Gastroesophageal sphincter (tissue), 4 donors: ENCODE measurements around the gene TSTD2. TPM values are rescaled to one million over a fixed set of nuclear protein-coding genes. Genes with fewer than 3 reads are reported as not detected.

Source experiments
- ATAC-seq: fragments of 150-250 bp; one replicate; pipeline ENCODE4 v1.9.1; 2016; ENCODE audit warnings: mild to moderate bottlenecking, moderate library complexity
- H3K27ac ChIP-seq, 4 donors: fragments of 200-600 bp; sonication (generic) in 3 of 4; 1 replicate in 3 of 4; 2 replicates in 1 of 4; pipeline ENCODE4 v1.5.1; 2016 to 2019
- H3K27me3 ChIP-seq: fragments of 200-600 bp; sonication (generic); one replicate; pipeline ENCODE4 v1.5.1; 2019
- H3K36me3 ChIP-seq, 2 donors: fragments of 200-600 bp; sonication (generic); one replicate each; pipeline ENCODE4 v1.5.1; 2019; ENCODE audit warnings: control low read depth in 1 of 2
- H3K4me1 ChIP-seq, 3 donors: fragments of 200-600 bp; sonication (generic); 1 replicate in 2 of 3; 2 replicates in 1 of 3; pipeline ENCODE4 v1.5.1; 2016 to 2019; ENCODE audit warnings: control low read depth in 2 of 3
- H3K4me3 ChIP-seq, 2 donors: fragments of 200-600 bp; sonication (generic); one replicate each; pipeline ENCODE4 v1.5.1; 2019; ENCODE audit warnings: mild to moderate bottlenecking in 1 of 2, moderate library complexity in 1 of 2
- H3K9me3 ChIP-seq, 3 donors: fragments of 200-600 bp; sonication (generic); one replicate each; pipeline ENCODE4 v1.5.1; 2017 to 2019; ENCODE audit warnings: control low read depth in 2 of 3
- CTCF ChIP-seq, 4 experiments: fragments of 200-600 bp in 2 of 4; fragments of 450-650 bp in 2 of 4; sonication (generic) in 1 of 4; IDR thresholded peaks; one replicate each; pipeline ENCODE4 v1.5.1; 2017 to 2019; ENCODE audit warnings: antibody characterized with exemption in 4 of 4, mild to moderate bottlenecking in 2 of 4, moderate library complexity in 2 of 4
- EP300 ChIP-seq: sonication (generic); formaldehyde crosslinking; IDR thresholded peaks from one replicate; pipeline ENCODE4 v1.6.1; 2017; ENCODE audit warnings: antibody characterized with exemption, mild to moderate bottlenecking
- POLR2A ChIP-seq, 2 donors: fragments of 450-650 bp; IDR thresholded peaks; one replicate each; pipeline ENCODE4 v1.6.1; 2017; ENCODE audit warnings: antibody characterized with exemption in 2 of 2, mild to moderate bottlenecking in 2 of 2, moderate library complexity in 1 of 2
- POLR2AphosphoS5 ChIP-seq: sonication (generic); formaldehyde crosslinking; IDR thresholded peaks from one replicate; pipeline ENCODE4 v1.6.1; 2017; ENCODE audit warnings: antibody characterized with exemption
- WGBS, 2 donors: methylation state at CpG; one replicate each; pipeline ENCODE4 v1.1.5; 2018; ENCODE audit warnings: low coverage in 1 of 2; 5-methylcytosine and 5-hydroxymethylcytosine counted together
- total RNA-seq, 4 donors: library from RNA; depleted of rRNA; stranded (reverse); fragments of >200 nt; gene quantifications; one replicate each; pipeline ENCODE4 v1.1.0, GENCODE V29; 2016

The TSTD2 gene
- total RNA-seq, 4 donors from 2014 or later = 20.0 to 33.8 (median 30.8) TPM

DNA sequence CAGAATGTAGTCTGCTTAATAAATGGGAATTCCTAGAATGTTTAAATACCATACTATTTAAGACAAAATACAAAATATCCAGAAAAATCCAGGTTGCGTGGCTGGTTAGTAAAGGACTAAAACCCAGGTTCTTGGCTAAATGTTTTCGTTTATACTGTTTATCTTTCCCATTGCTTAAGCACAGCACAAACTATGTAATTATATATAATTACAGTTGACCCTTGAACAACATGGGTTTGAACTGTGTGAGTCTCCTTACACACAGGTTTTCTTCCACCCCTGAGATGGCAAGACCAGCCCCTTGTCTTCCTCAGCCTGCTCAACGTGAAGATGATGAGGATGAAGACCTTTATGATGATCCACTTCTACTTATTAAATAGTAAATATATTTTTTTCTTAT lies 39.2 kb upstream of the TSTD2 start:
- Histone ChIP-seq H3K27ac (no peak overlapping the region), H3K4me1 (peaks cover 0 to 6% (median 0%) of the 10 kb centered on the region in 3 donors), H3K36me3 (peaks cover 20 to 98% of the 10 kb centered on the region in 2 donors), H3K27me3 (no peaks in the 10 kb centered on the region), H3K9me3 (no peaks in the 10 kb centered on the region), H3K4me3 (no peak overlapping the region)
- ATAC-seq = no peak
- TF ChIP-seq CTCF (IDR thresholded peaks at IDR 0.05) (no peak), POLR2AphosphoS5 (no peak), POLR2A (IDR thresholded peaks at IDR 0.05) (no peak), EP300 (no peak)
- 83 to 85% methylated on average over 3 of the region's 3 CpGs for WGBS, 2 donors

GRCh38 chr9:97670586-97670985 lies 37.4 kb upstream of the TSTD2 start:
- TF ChIP-seq CTCF (IDR thresholded peaks at IDR 0.05) = no peak
- no peak for TF ChIP-seq EP300
- no peak for TF ChIP-seq POLR2AphosphoS5
- TF ChIP-seq POLR2A (IDR thresholded peaks at IDR 0.05) = no peak
- no peaks in the 10 kb centered on the region for H3K9me3 ChIP-seq
- H3K4me1 ChIP-seq = peaks cover 0 to 6% (median 0%) of the 10 kb centered on the region in 3 donors
- ATAC-seq = no peak
- H3K27me3 ChIP-seq = no peaks in the 10 kb centered on the region
- peaks cover 21 to 100% of the 10 kb centered on the region in 2 donors for H3K36me3 ChIP-seq
- no peak overlapping the region for H3K4me3 ChIP-seq
- WGBS, 2 donors = 52 to 54% methylated on average over 3 of the region's 3 CpGs
- no peak overlapping the region for H3K27ac ChIP-seq

GRCh38 chr9:97668485-97668884 lies 35.3 kb upstream of the TSTD2 start:
- no peak for ATAC-seq
- H3K4me1 ChIP-seq = peaks cover 0 to under 1% (median 0%) of the 10 kb centered on the region in 3 donors
- TF ChIP-seq POLR2A (IDR thresholded peaks at IDR 0.05) = no peak
- TF ChIP-seq POLR2AphosphoS5 = no peak
- TF ChIP-seq CTCF (IDR thresholded peaks at IDR 0.05) = no peak
- no peak for TF ChIP-seq EP300
- H3K36me3 ChIP-seq = peaks cover 23 to 100% of the 10 kb centered on the region in 2 donors
- H3K9me3 ChIP-seq = no peaks in the 10 kb centered on the region
- H3K27ac ChIP-seq = no peak overlapping the region
- H3K4me3 ChIP-seq = no peak overlapping the region
- no peaks in the 10 kb centered on the region for H3K27me3 ChIP-seq
- WGBS, 2 donors = 81 to 100% methylated on average over 3 of the region's 3 CpGs

GRCh38 chr9:97666907-97667686 lies 33.9 kb upstream of the TSTD2 start:
- Histone ChIP-seq H3K9me3 (no peaks in the 10 kb centered on the region), H3K27me3 (no peaks in the 10 kb centered on the region), H3K27ac (no peak overlapping the region), H3K4me3 (no peak overlapping the region), H3K4me1 (no peaks in the 10 kb centered on the region), H3K36me3 (peaks cover 21 to 100% of the 10 kb centered on the region in 2 donors)
- TF ChIP-seq POLR2A (IDR thresholded peaks at IDR 0.05) = no peak
- ATAC-seq = no peak
- 63 to 74% methylated on average over 3 to 5 of the region's 5 CpGs for WGBS, 2 donors

DNA sequence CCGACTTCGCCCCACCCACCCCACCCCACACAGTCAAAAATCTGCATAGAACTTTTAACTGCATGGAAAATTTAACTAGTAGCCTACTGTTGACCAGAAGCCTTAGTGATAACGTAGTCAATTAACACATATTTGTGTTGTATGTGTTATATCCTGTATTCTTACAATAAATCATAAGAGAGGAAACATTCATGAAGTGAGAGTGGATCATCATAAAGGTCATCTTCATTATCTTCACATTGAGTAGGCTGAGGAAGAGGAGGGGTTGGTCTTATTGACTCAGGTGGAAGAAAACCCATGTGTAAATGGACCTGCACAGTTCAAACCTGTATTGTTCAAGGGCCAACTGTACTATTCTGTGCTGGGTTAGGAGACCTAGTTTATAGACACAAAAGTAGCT lies 32.6 kb upstream of the TSTD2 start:
- peaks cover 21 to 100% of the 10 kb centered on the region in 2 donors for H3K36me3 ChIP-seq
- no peaks in the 10 kb centered on the region for H3K9me3 ChIP-seq
- ATAC-seq = no peak

More for the DNA sequence above, 32.6 kb upstream of the TSTD2 start:
- Histone ChIP-seq H3K4me3 (no peak overlapping the region), H3K27me3 (no peaks in the 10 kb centered on the region), H3K27ac (no peak overlapping the region), H3K4me1 (no peaks in the 10 kb centered on the region)
- 96% methylated on average over 3 of the region's 3 CpGs; no CpG with 5 or more reads in 1 of the 2 donors for WGBS, 2 donors
- TF ChIP-seq POLR2AphosphoS5 (no peak), EP300 (no peak), POLR2A (IDR thresholded peaks at IDR 0.05) (no peak), CTCF (IDR thresholded peaks at IDR 0.05) (no peak)
